Type B pancreatic cell (in vitro differentiated cells): ENCODE data around the gene CENPS. TPM values are rescaled to one million over a fixed set of nuclear protein-coding genes. Genes with fewer than 3 reads are reported as not detected.
"Not testable (repeated sequence)": the region's sequence is repeated elsewhere in the genome, so short reads cannot be mapped to it uniquely, and the experiment has no call there.

ENCODE experiments used
- DNase-seq: peaks from one replicate; pipeline ENCODE4 v3.0.0; 2021; ENCODE audit warnings: mixed read lengths; ENCODE audit not compliant: unreplicated experiment; ENCODE audit errors: extremely low spot score
- H3K27ac Mint-ChIP-seq: 2 replicates; pipeline ENCODE4 v1.8.0; 2021; ENCODE audit warnings: mild to moderate bottlenecking, mixed read lengths
- H3K27me3 Mint-ChIP-seq: 2 replicates; pipeline ENCODE4 v1.8.0; 2021; ENCODE audit warnings: mixed read lengths
- H3K36me3 Mint-ChIP-seq: 2 replicates; pipeline ENCODE4 v1.8.0; 2021; ENCODE audit warnings: mixed read lengths
- H3K4me1 Mint-ChIP-seq: one replicate; pipeline ENCODE4 v1.8.0; 2021; ENCODE audit warnings: mixed read lengths; ENCODE audit not compliant: unreplicated experiment
- H3K4me3 Mint-ChIP-seq: 2 replicates; pipeline ENCODE4 v1.8.0; 2021; ENCODE audit warnings: mild to moderate bottlenecking, mixed read lengths
- H3K9me3 Mint-ChIP-seq: 2 replicates; pipeline ENCODE4 v1.8.0; 2021; ENCODE audit warnings: mixed read lengths
- CTCF ChIP-seq: fragments of 200-600 bp; sonication (generic); conservative IDR thresholded peaks from 2 replicates; pipeline ENCODE4 v1.5.0; 2021; ENCODE audit warnings: antibody characterized with exemption, mild to moderate bottlenecking
- total RNA-seq: library from RNA; stranded (reverse); gene quantifications from 2 replicates; pipeline ENCODE4 v1.2.1, GENCODE V29; 2021; ENCODE audit warnings: low replicate concordance

The CENPS gene
- total RNA-seq, 1 donor from 2014 or later: 24.7 TPM

GRCh38 chr1:10407201-10407600, 23.0 kb upstream of the CENPS start:
- TF ChIP-seq CTCF: no peak

GRCh38 chr1:10415211-10415930, 14.9 kb upstream of the CENPS start:
- peak overlapping the region; percentile 63 for H3K4me3 Mint-ChIP-seq
- peaks cover 60% of the 10 kb centered on the region for H3K36me3 Mint-ChIP-seq
- no peak for TF ChIP-seq CTCF
- no peaks in the 10 kb centered on the region for H3K27me3 Mint-ChIP-seq
- DNase-seq: no peak
- no peaks in the 10 kb centered on the region for H3K9me3 Mint-ChIP-seq
- peak overlapping the region; percentile 99 for H3K27ac Mint-ChIP-seq
- H3K4me1 Mint-ChIP-seq: peaks cover 6% of the 10 kb centered on the region

More at GRCh38 chr1:10407201-10407600, 23.0 kb upstream of the CENPS start:
- Mint-ChIP-seq H3K4me1 (no peaks in the 10 kb centered on the region), H3K4me3 (no peak overlapping the region), H3K36me3 (peaks cover 39% of the 10 kb centered on the region), H3K9me3 (no peaks in the 10 kb centered on the region), H3K27ac (no peak overlapping the region), H3K27me3 (no peaks in the 10 kb centered on the region)
- no peak for DNase-seq

GRCh38 chr1:10415967-10416366, 14.3 kb upstream of the CENPS start:
- peak overlapping the region; percentile 84 for H3K27ac Mint-ChIP-seq
- DNase-seq, H3K4me3 Mint-ChIP-seq: not testable (repeated sequence)

DNA sequence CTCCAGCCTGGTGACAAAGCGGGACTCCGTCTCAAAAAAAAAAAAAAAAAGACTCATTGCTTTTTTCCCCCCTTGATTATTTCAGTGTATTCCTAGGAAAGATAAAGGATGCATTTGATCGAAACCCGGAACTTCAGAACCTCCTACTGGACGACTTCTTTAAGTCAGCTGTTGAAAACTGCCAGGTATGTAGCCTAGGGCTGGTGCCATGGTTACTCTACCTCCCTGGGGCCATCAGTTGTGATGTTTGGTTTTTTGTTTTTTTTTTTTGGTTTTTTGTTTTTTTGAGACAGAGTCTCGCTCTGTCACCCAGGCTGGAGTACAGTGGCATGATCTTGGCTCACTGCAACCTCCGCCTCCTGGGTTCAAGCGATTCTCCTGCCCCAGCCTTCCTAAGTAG, 11.5 kb upstream of the CENPS start:
- not testable (repeated sequence) for H3K27ac Mint-ChIP-seq, DNase-seq, H3K4me3 Mint-ChIP-seq, H3K9me3 Mint-ChIP-seq, H3K4me1 Mint-ChIP-seq, H3K27me3 Mint-ChIP-seq
- peaks cover 45% of the 10 kb centered on the region for H3K36me3 Mint-ChIP-seq

More at GRCh38 chr1:10415967-10416366, 14.3 kb upstream of the CENPS start:
- H3K27me3 Mint-ChIP-seq, H3K4me1 Mint-ChIP-seq, H3K9me3 Mint-ChIP-seq: not testable (repeated sequence)
- peaks cover 63% of the 10 kb centered on the region for H3K36me3 Mint-ChIP-seq

DNA sequence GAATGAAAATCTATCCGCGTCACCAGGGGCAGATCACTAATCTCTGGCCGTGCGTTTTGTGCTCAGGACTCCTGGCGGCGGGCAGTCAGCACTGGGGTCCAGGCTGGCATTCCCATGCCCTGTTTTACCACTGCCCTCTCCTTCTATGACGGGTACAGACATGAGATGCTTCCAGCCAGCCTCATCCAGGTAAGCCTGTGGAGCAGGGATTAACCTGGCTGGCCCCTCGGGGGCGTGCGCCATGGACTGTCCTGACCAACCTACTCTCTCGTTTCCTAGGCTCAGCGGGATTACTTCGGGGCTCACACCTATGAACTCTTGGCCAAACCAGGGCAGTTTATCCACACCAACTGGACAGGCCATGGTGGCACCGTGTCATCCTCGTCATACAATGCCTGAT, 10.9 kb upstream of the CENPS start:
- Mint-ChIP-seq H3K4me3 (no peak overlapping the region), H3K27ac (peak overlapping the region; percentile 78), H3K27me3 (no peaks in the 10 kb centered on the region), H3K36me3 (peaks cover 45% of the 10 kb centered on the region), H3K9me3 (no peaks in the 10 kb centered on the region), H3K4me1 (peaks cover 12% of the 10 kb centered on the region)
- no peak for TF ChIP-seq CTCF
- DNase-seq: no peak

GRCh38 chr1:10421637-10422036, 8.6 kb upstream of the CENPS start:
- Mint-ChIP-seq H3K36me3 (peaks cover 32% of the 10 kb centered on the region), H3K4me3 (no peak overlapping the region), H3K9me3 (no peaks in the 10 kb centered on the region), H3K27ac (peak overlapping the region; percentile 43), H3K27me3 (no peaks in the 10 kb centered on the region), H3K4me1 (peaks cover 14% of the 10 kb centered on the region)
- DNase-seq: no peak
- TF ChIP-seq CTCF: no peak
